CD14-positive monocyte (primary cell): Measurements from ENCODE around the gene CELSR1. TPM values are rescaled to one million over a fixed set of nuclear protein-coding genes. Genes with fewer than 3 reads are reported as not detected.

Experiments
- DNase-seq, 3 donors: peaks; one replicate each; pipeline ENCODE4 v3.0.0-alpha.2; 2011 to 2022
- H2AFZ ChIP-seq: 2 replicates; pipeline ENCODE4 v1.6.0; 2012; ENCODE audit warnings: mild to moderate bottlenecking, low read depth, low read length, inconsistent platforms; ENCODE audit not compliant: insufficient read depth, poor library complexity, severe bottlenecking
- H3K27ac ChIP-seq, 2 donors: 1 replicate in 1 of 2; 2 replicates in 1 of 2; pipeline ENCODE4 v1.5.1; 2012 to 2013; ENCODE audit warnings: low read length in 2 of 2, control low read depth in 1 of 2, inconsistent platforms in 1 of 2, low read depth in 1 of 2, mild to moderate bottlenecking in 1 of 2
- H3K27me3 ChIP-seq, 2 donors: one replicate each; pipeline versions ENCODE4 v1.6.0 to v1.6.1; 2011 to 2013; ENCODE audit warnings: low read length in 2 of 2; ENCODE audit not compliant: control insufficient read depth in 2 of 2, insufficient read depth in 2 of 2
- H3K36me3 ChIP-seq, 2 donors: replicated peaks in 1 of 2; 1 replicate in 1 of 2; 2 replicates in 1 of 2; pipeline versions ENCODE4 v1.5.1 to v1.6.1; 2012 to 2013; ENCODE audit warnings: low read length in 2 of 2, control low read depth in 1 of 2, inconsistent platforms in 1 of 2, mild to moderate bottlenecking in 1 of 2; ENCODE audit not compliant: insufficient read depth in 2 of 2, control insufficient read depth in 1 of 2
- H3K4me1 ChIP-seq, 2 donors: 1 replicate in 1 of 2; 2 replicates in 1 of 2; pipeline versions ENCODE4 v1.5.1 to v1.6.1; 2012 to 2013; ENCODE audit warnings: low read length in 2 of 2, control low read depth in 1 of 2, inconsistent platforms in 1 of 2, mild to moderate bottlenecking in 1 of 2, moderate library complexity in 1 of 2; ENCODE audit not compliant: insufficient read depth in 2 of 2, control insufficient read depth in 1 of 2
- H3K4me2 ChIP-seq: replicated peaks from 2 replicates; pipeline ENCODE3; 2012; ENCODE audit warnings: low read length, moderate library complexity, mild to moderate bottlenecking; ENCODE audit not compliant: poor library complexity, severe bottlenecking; ENCODE audit errors: extremely low read depth
- H3K4me3 ChIP-seq, 3 experiments: fragments of 200-600 bp in 1 of 3; sonication (generic) in 1 of 3; replicated peaks in 1 of 3; 1 replicate in 2 of 3; 2 replicates in 1 of 3; pipeline ENCODE4 v1.5.1; 2011 to 2013; ENCODE audit warnings: low read length in 3 of 3, mild to moderate bottlenecking in 3 of 3, control low read depth in 2 of 3, low read depth in 2 of 3, inconsistent platforms in 1 of 3, moderate library complexity in 1 of 3
- H3K79me2 ChIP-seq: 2 replicates; pipeline ENCODE4 v1.6.0; 2012; ENCODE audit warnings: mild to moderate bottlenecking, control low read depth, inconsistent platforms, low read length, moderate library complexity; ENCODE audit not compliant: insufficient read depth
- H3K9ac ChIP-seq: 2 replicates; pipeline ENCODE4 v1.6.0; 2017; ENCODE audit warnings: low read length, mild to moderate bottlenecking; ENCODE audit not compliant: insufficient read depth, poor library complexity, severe bottlenecking
- H3K9me3 ChIP-seq, 2 donors: replicated peaks in 1 of 2; 1 replicate in 1 of 2; 2 replicates in 1 of 2; pipeline versions ENCODE4 v1.5.1 to v1.6.1; 2012 to 2013; ENCODE audit warnings: low read length in 2 of 2, control low read depth in 1 of 2; ENCODE audit not compliant: control insufficient read depth in 1 of 2, insufficient read depth in 1 of 2
- H4K20me1 ChIP-seq: 2 replicates; pipeline ENCODE4 v1.6.0; 2012; ENCODE audit warnings: mild to moderate bottlenecking, low read length, control low read depth, moderate library complexity; ENCODE audit not compliant: insufficient read depth
- H3K27ac Mint-ChIP-seq, 7 donors: one replicate each; pipeline ENCODE4 v1.8.0; 2020; ENCODE audit warnings: mild to moderate bottlenecking in 7 of 7, mixed read lengths in 7 of 7, moderate library complexity in 6 of 7, inconsistent platforms in 2 of 7
- H3K27me3 Mint-ChIP-seq, 3 donors: one replicate each; pipeline ENCODE4 v1.8.0; 2021 to 2022; ENCODE audit warnings: low read depth in 3 of 3, mild to moderate bottlenecking in 3 of 3, mixed read lengths in 3 of 3, moderate library complexity in 3 of 3, inconsistent platforms in 1 of 3
- H3K36me3 Mint-ChIP-seq, 2 donors: one replicate each; pipeline ENCODE4 v1.8.0; 2020; ENCODE audit warnings: mixed read lengths in 2 of 2, inconsistent platforms in 1 of 2, mild to moderate bottlenecking in 1 of 2
- H3K4me1 Mint-ChIP-seq: one replicate; pipeline ENCODE4 v1.8.0; 2020; ENCODE audit warnings: mild to moderate bottlenecking, mixed read lengths
- H3K4me3 Mint-ChIP-seq, 2 donors: one replicate each; pipeline ENCODE4 v1.8.0; 2020; ENCODE audit warnings: mild to moderate bottlenecking in 2 of 2, mixed read lengths in 2 of 2, moderate library complexity in 1 of 2
- H3K9me3 Mint-ChIP-seq, 7 donors: one replicate each; pipeline ENCODE4 v1.8.0; 2020 to 2022; ENCODE audit warnings: mixed read lengths in 7 of 7, mild to moderate bottlenecking in 6 of 7, moderate library complexity in 6 of 7, inconsistent platforms in 2 of 7
- WGBS: methylation state at CpG from one replicate; pipeline ENCODE4 v1.1.5; 2013; ENCODE audit warnings: missing lambda C conversion rate; ENCODE audit not compliant: insufficient coverage; 5-methylcytosine and 5-hydroxymethylcytosine counted together
- intact Hi-C, 2 donors: fragments of 100-400 bp; cut with micrococcal nuclease; formaldehyde crosslinking; loops; one replicate each; pipeline versions ENCODE4 v1.15.0 to v1.15.1; 2023
- polyA plus RNA-seq, 3 donors: library from polyadenylated mRNA; depleted of rRNA in 1 of 3; unstranded in 2 of 3; stranded (reverse) in 1 of 3; fragments of 300-500 nt in 2 of 3; fragments of >200 nt in 1 of 3; fragmentation: Illumina TruSeq in 2 of 3; gene quantifications; 1 replicate in 2 of 3; 2 replicates in 1 of 3; pipeline ENCODE4 v1.2.3, GENCODE V29; 2012 to 2021
- TF ChIP-seq, protein P1 (sequence below): fragments of 200-600 bp; IDR thresholded peaks from one replicate; pipeline ENCODE4 v1.8.0; 2022; ENCODE audit warnings: antibody characterized with exemption, mild to moderate bottlenecking

Gene CELSR1
- polyA plus RNA-seq, 3 donors = 0.16 TPM; not detected in 2

DNA sequence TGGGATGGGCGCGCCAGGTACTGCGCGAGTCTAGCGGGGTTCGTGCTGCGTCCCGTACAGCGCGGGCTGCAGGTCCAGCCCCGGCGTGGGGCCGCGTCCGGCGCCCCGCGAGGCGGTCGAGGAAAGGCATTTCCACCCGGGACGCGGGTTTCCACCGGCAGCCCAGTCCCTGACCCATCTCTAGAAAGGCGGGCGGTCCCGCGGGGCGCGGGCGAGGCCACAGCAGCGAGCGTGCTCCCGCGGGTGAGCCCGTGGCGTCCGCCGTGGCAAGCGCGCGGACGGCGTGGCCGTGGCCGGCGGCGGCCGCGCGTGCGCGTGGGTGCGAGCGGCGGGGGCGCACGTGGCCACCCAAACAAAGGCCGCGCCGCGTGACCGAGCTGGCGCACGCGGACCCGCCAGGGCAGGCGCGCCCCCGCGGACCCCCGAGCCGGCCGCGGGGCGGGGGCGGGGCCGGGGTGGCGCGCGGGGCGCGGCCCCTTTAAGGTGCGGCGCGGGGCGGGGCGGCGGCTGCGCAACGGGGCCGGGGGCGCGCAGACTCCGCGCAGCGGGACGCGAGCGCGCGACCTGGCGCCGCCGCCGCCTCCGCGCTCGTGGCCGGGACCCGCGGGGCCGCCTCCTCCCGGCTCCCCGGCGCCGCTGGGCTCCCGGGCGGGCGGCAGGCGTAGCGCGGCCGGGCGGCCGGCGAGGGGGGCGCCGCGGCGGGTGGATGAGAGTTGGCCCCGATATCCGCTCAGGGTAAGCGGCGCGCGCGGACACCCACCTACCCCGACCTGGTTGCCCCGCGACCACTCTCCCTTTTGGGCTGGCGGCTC, 39.3 kb upstream of the CELSR1 start:
- Histone ChIP-seq H3K9me3 (peaks cover 6 to 9% of the 10 kb centered on the region in 2 donors), H3K36me3 (no peaks in the 10 kb centered on the region), H3K4me3 (peak overlapping the region; percentile 38 to 84 (median 64)), H3K27ac (peak overlapping the region in 1 of 2 donors; percentile 26), H3K27me3 (no peaks in the 10 kb centered on the region), H2AFZ (peak overlapping the region; percentile 81), H3K4me2 (peak overlapping the region; percentile 95), H3K79me2 (peaks cover 45% of the 10 kb centered on the region), H4K20me1 (peaks cover 39% of the 10 kb centered on the region), H3K9ac (peak overlapping the region; percentile 78), H3K4me1 (peaks cover 64 to 77% of the 10 kb centered on the region in 2 donors)
- H3K4me3 Mint-ChIP-seq = peak overlapping the region; percentile 78 to 79
- peaks cover 0 to 10% (median 4%) of the 10 kb centered on the region in 3 donors for H3K27me3 Mint-ChIP-seq
- peaks cover 73% of the 10 kb centered on the region for H3K4me1 Mint-ChIP-seq
- WGBS = 1% methylated on average over 142 of the region's 142 CpGs
- TF ChIP-seq, protein P1, sequence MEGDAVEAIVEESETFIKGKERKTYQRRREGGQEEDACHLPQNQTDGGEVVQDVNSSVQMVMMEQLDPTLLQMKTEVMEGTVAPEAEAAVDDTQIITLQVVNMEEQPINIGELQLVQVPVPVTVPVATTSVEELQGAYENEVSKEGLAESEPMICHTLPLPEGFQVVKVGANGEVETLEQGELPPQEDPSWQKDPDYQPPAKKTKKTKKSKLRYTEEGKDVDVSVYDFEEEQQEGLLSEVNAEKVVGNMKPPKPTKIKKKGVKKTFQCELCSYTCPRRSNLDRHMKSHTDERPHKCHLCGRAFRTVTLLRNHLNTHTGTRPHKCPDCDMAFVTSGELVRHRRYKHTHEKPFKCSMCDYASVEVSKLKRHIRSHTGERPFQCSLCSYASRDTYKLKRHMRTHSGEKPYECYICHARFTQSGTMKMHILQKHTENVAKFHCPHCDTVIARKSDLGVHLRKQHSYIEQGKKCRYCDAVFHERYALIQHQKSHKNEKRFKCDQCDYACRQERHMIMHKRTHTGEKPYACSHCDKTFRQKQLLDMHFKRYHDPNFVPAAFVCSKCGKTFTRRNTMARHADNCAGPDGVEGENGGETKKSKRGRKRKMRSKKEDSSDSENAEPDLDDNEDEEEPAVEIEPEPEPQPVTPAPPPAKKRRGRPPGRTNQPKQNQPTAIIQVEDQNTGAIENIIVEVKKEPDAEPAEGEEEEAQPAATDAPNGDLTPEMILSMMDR = no peak
- DNase-seq = peak in 2 of 3 donors; percentile 47 to 48
- intact Hi-C loops = loop anchor here (5.0 kb wide), 2 partner anchors 36 to 106 kb away; no protein-coding TSS in a partner anchor
- peaks cover 6 to 9% (median 8%) of the 10 kb centered on the region in 7 donors for H3K9me3 Mint-ChIP-seq
- H3K27ac Mint-ChIP-seq = peak overlapping the region in 3 of 7 donors; percentile 35 to 77 (median 54)
- H3K36me3 Mint-ChIP-seq = peaks cover 0 to under 1% of the 10 kb centered on the region in 2 donors

- Histone ChIP-seq H3K36me3 (no peaks in the 10 kb centered on the region), H3K9me3 (peaks cover 12 to 17% of the 10 kb centered on the region in 2 donors), H2AFZ (peak overlapping the region; percentile 81), H3K27ac (peak overlapping the region in 1 of 2 donors; percentile 26), H3K4me1 (peaks cover 57 to 70% of the 10 kb centered on the region in 2 donors), H4K20me1 (peaks cover 31% of the 10 kb centered on the region), H3K9ac (peak overlapping the region; percentile 57), H3K4me2 (peak overlapping the region; percentile 76), H3K4me3 (peak overlapping the region; percentile 13 to 75 (median 38)), H3K79me2 (peaks cover 38% of the 10 kb centered on the region), H3K27me3 (no peaks in the 10 kb centered on the region)
- Mint-ChIP-seq H3K27me3 (peaks cover 0 to 10% (median 4%) of the 10 kb centered on the region in 3 donors), H3K4me1 (peaks cover 66% of the 10 kb centered on the region), H3K9me3 (peaks cover 9 to 16% (median 15%) of the 10 kb centered on the region in 7 donors), H3K4me3 (peak overlapping the region; percentile 78 to 79), H3K36me3 (peaks cover 0 to 2% of the 10 kb centered on the region in 2 donors), H3K27ac (peak overlapping the region in 4 of 7 donors; percentile 35 to 77 (median 48))
- intact Hi-C loops = loop anchor here (5.0 kb wide), 2 partner anchors 36 to 106 kb away; no protein-coding TSS in a partner anchor
- WGBS = 58% methylated on average over 6 of the region's 10 CpGs
- TF ChIP-seq, protein P1 = no peak
- DNase-seq = no peak
Observed at GRCh38 chr22:46575911-46576555, 38.6 kb upstream of the CELSR1 start.
